ENCODE data around the gene WNT11. TPM values are rescaled to one million over a fixed set of nuclear protein-coding genes. Genes with fewer than 3 reads are reported as not detected.

The WNT11 gene
- total RNA-seq, 1 experiment from 2014 or later: not detected

DNA sequence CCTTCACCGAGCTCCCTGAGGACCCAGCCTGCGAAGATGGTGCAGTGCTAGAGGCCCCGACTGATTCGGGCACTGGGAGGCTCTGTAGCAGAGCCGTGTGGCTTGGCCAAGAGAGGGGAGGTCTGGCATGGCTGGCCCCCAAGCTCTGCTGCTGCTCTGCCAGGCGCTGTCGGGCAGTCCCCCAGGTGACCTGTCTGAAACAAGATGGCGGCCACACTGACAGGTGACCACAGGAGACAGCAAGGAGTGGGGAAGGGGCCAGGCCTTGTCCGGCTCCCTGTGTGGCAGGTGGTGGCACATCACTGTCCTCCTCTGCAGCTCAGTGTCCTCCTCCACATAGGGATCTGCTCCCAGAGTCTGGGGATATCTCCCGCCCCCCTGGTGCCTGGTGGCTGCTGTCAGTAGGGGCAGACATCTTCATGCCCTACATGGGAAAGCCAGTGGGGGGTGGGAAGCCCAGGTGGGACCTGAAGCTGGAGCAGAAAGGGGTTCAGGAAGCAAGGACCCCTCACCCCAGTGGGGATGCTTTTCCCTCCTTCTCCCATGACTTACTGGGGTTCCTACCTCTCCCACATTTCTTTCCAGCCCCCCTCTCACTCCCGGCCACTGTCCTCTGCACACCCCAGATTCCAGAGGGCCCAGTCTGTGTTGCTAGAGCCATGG is 40.1 kb upstream of the WNT11 start:
- H3K27me3 ChIP-seq (ENCODE audit: insufficient read depth, low read depth): peaks cover 28% of the 10 kb centered on the region
- no TSS peak for BruUV-seq (replicated peaks)
- TF ChIP-seq, protein P1, sequence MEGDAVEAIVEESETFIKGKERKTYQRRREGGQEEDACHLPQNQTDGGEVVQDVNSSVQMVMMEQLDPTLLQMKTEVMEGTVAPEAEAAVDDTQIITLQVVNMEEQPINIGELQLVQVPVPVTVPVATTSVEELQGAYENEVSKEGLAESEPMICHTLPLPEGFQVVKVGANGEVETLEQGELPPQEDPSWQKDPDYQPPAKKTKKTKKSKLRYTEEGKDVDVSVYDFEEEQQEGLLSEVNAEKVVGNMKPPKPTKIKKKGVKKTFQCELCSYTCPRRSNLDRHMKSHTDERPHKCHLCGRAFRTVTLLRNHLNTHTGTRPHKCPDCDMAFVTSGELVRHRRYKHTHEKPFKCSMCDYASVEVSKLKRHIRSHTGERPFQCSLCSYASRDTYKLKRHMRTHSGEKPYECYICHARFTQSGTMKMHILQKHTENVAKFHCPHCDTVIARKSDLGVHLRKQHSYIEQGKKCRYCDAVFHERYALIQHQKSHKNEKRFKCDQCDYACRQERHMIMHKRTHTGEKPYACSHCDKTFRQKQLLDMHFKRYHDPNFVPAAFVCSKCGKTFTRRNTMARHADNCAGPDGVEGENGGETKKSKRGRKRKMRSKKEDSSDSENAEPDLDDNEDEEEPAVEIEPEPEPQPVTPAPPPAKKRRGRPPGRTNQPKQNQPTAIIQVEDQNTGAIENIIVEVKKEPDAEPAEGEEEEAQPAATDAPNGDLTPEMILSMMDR (conservative IDR thresholded peaks at IDR 0.05): no peak
- TF ChIP-seq EZH2 (IDR thresholded peaks at IDR 0.05; ENCODE audit: low read depth): no peak
- ChIA-PET POLR2A (ENCODE audit: unreplicated experiment) (no interaction called here), CTCF (no interaction called here)
- H4K20me1 ChIP-seq (ENCODE audit: insufficient read depth): no peaks in the 10 kb centered on the region
- H3K9me3 ChIP-seq (ENCODE audit: insufficient read depth, low read depth): peaks cover 3% of the 10 kb centered on the region; the same call in 1 of the 2 replicates
- no peak for DNase-seq
- H3K4me1 ChIP-seq (replicated peaks; ENCODE audit: insufficient read depth): no peaks in the 10 kb centered on the region
- no peaks in the 10 kb centered on the region for H3K79me2 ChIP-seq (ENCODE audit: low read depth)
- no peak overlapping the region for H3K4me3 ChIP-seq
- no peaks in the 10 kb centered on the region for H3K9me2 ChIP-seq (ENCODE audit: insufficient read depth)
- H3K36me3 ChIP-seq (ENCODE audit: low read depth): no peaks in the 10 kb centered on the region
- intact Hi-C loops (cut with micrococcal nuclease; ENCODE audit: unreplicated experiment): no loop called here
- no peak overlapping the region for H3K4me2 ChIP-seq
- no peak overlapping the region for H2AFZ ChIP-seq
- no peaks in the 10 kb centered on the region for H3F3A ChIP-seq (ENCODE audit: insufficient read depth, low read depth)
- H3K27ac ChIP-seq: no peak overlapping the region

DNA sequence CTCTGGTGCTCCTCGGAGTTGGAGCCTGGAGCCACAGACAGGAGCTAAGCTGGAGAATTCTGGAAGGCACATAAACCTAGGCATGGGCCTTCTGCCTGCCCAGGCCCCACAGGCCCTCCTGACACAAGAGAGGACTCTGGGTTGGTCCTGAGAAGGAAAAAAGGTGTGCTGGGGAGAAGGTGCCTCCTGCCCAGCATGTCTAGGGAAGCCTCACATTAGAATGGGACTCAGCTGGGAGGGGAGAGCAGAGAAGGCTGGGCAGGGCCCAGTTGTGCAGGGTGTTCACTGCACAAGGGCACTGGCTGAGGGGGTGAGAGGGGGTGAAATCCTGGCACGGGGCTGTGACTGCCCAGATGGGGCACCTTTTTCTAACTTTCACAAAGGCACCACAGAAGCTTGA is 39.4 kb upstream of the WNT11 start:
- H3K9me2 ChIP-seq (ENCODE audit: insufficient read depth): no peaks in the 10 kb centered on the region
- BruUV-seq (replicated peaks): no TSS peak
- H3K4me3 ChIP-seq: no peak overlapping the region
- H3K79me2 ChIP-seq (ENCODE audit: low read depth): no peaks in the 10 kb centered on the region
- no peaks in the 10 kb centered on the region for H3K4me1 ChIP-seq (replicated peaks; ENCODE audit: insufficient read depth)
- no peak overlapping the region for H3K27ac ChIP-seq
- intact Hi-C loops (cut with micrococcal nuclease; ENCODE audit: unreplicated experiment): no loop called here
- ChIA-PET POLR2A (ENCODE audit: unreplicated experiment) (no interaction called here), CTCF (no interaction called here)
- no peaks in the 10 kb centered on the region for H4K20me1 ChIP-seq (ENCODE audit: insufficient read depth)
- no peak overlapping the region for H2AFZ ChIP-seq
- H3K4me2 ChIP-seq: no peak overlapping the region
- TF ChIP-seq EZH2 (IDR thresholded peaks at IDR 0.05; ENCODE audit: low read depth): no peak
- TF ChIP-seq, protein P1 (conservative IDR thresholded peaks at IDR 0.05): no peak
- 0 out of 2 replicates have a peak, but pooled peaks cover 3% of the 10 kb centered on the region for H3K9me3 ChIP-seq (ENCODE audit: insufficient read depth, low read depth)
- peaks cover 21% of the 10 kb centered on the region; the same call in 1 of the 2 replicates for H3K27me3 ChIP-seq (ENCODE audit: insufficient read depth, low read depth)
- no peak for DNase-seq
- no peaks in the 10 kb centered on the region for H3K36me3 ChIP-seq (ENCODE audit: low read depth)
- no peaks in the 10 kb centered on the region for H3F3A ChIP-seq (ENCODE audit: insufficient read depth, low read depth)

- H2AFZ ChIP-seq: no peak overlapping the region
- BruUV-seq (replicated peaks): no TSS peak
- H3K4me2 ChIP-seq: no peak overlapping the region
- POLR2A ChIA-PET (ENCODE audit: unreplicated experiment): no interaction called here
- H3K36me3 ChIP-seq (ENCODE audit: low read depth): no peaks in the 10 kb centered on the region
- no peaks in the 10 kb centered on the region for H3K9me2 ChIP-seq (ENCODE audit: insufficient read depth)
- no peaks in the 10 kb centered on the region for H3F3A ChIP-seq (ENCODE audit: insufficient read depth, low read depth)
- no peak for TF ChIP-seq EZH2 (IDR thresholded peaks at IDR 0.05; ENCODE audit: low read depth)
- TF ChIP-seq, protein P1 (conservative IDR thresholded peaks at IDR 0.05): no peak
- no peak overlapping the region for H3K4me3 ChIP-seq
- DNase-seq: no peak
- intact Hi-C loops (cut with micrococcal nuclease; ENCODE audit: unreplicated experiment): no loop called here
- H3K9me3 ChIP-seq (ENCODE audit: insufficient read depth, low read depth): no peaks in the 10 kb centered on the region
- no peaks in the 10 kb centered on the region for H4K20me1 ChIP-seq (ENCODE audit: insufficient read depth)
- H3K27ac ChIP-seq: no peak overlapping the region
- CTCF ChIA-PET: no interaction called here
- H3K79me2 ChIP-seq (ENCODE audit: low read depth): no peaks in the 10 kb centered on the region
- H3K27me3 ChIP-seq (ENCODE audit: insufficient read depth, low read depth): peaks cover 14% of the 10 kb centered on the region; the same call in 1 of the 2 replicates
- no peaks in the 10 kb centered on the region for H3K4me1 ChIP-seq (replicated peaks; ENCODE audit: insufficient read depth)
These were observed 38.1 kb upstream of the WNT11 start for GRCh38 chr11:76244316-76244851.

Measured in PC-9 (cell line).